ENCODE measurements around the gene XPR1.

The XPR1 gene

GRCh38 chr1:180593382-180593781, 38.4 kb upstream of the XPR1 start:
- Histone ChIP-seq H3K79me1 (ENCODE audit: low read length) (no peaks in the 10 kb centered on the region), H3K36me3 (ENCODE audit: control insufficient read depth, insufficient read depth, low read length) (no peaks in the 10 kb centered on the region), H4K8ac (ENCODE audit: low read depth, low read length) (no peak overlapping the region), H2BK5ac (ENCODE audit: low read length) (no peak overlapping the region), H2AK5ac (ENCODE audit: low read length) (no peak overlapping the region), H3K4me3 (ENCODE audit: low read length) (no peak overlapping the region), H3K18ac (ENCODE audit: low read length) (no peak overlapping the region), H3K27me3 (ENCODE audit: insufficient read depth, low read length, poor library complexity) (no peaks in the 10 kb centered on the region), H3K4ac (ENCODE audit: low read depth, low read length) (no peak overlapping the region), H3K23ac (ENCODE audit: low read length) (no peak overlapping the region), H3K4me2 (ENCODE audit: low read length) (no peak overlapping the region), H3K9ac (ENCODE audit: low read length) (no peak overlapping the region), H3K4me1 (ENCODE audit: control insufficient read depth, low read depth, low read length) (no peaks in the 10 kb centered on the region), H3K27ac (ENCODE audit: low read depth, low read length) (no peak overlapping the region), H3K79me2 (ENCODE audit: control insufficient read depth, insufficient read depth, low read length) (no peaks in the 10 kb centered on the region), H4K5ac (ENCODE audit: low read length) (no peak overlapping the region), H2BK15ac (replicated peaks; ENCODE audit: low read depth) (no peak overlapping the region), H2BK120ac (ENCODE audit: low read depth, low read length) (no peak overlapping the region), H3K56ac (ENCODE audit: low read length) (no peak overlapping the region)
- DNase-seq, result no peak
- no CpG with 5 or more reads among the region's 3 CpGs for WGBS (ENCODE audit: extremely low coverage, insufficient coverage, low lambda C conversion rate)

GRCh38 chr1:180594723-180595122, 37.1 kb upstream of the XPR1 start:
- H4K5ac ChIP-seq (ENCODE audit: low read length), result no peak overlapping the region
- H3K79me1 ChIP-seq (ENCODE audit: low read length), result no peaks in the 10 kb centered on the region
- no peak overlapping the region for H3K9ac ChIP-seq (ENCODE audit: low read length)
- no peaks in the 10 kb centered on the region for H3K27me3 ChIP-seq (ENCODE audit: insufficient read depth, low read length, poor library complexity)
- no peak overlapping the region for H3K23ac ChIP-seq (ENCODE audit: low read length)
- H3K79me2 ChIP-seq (ENCODE audit: control insufficient read depth, insufficient read depth, low read length), result no peaks in the 10 kb centered on the region
- DNase-seq, result no peak
- H4K8ac ChIP-seq (ENCODE audit: low read depth, low read length), result no peak overlapping the region
- no peak overlapping the region for H3K56ac ChIP-seq (ENCODE audit: low read length)
- H3K4ac ChIP-seq (ENCODE audit: low read depth, low read length), result no peak overlapping the region
- H3K4me1 ChIP-seq (ENCODE audit: control insufficient read depth, low read depth, low read length), result no peaks in the 10 kb centered on the region
- no peak overlapping the region for H3K27ac ChIP-seq (ENCODE audit: low read depth, low read length)
- no peaks in the 10 kb centered on the region for H3K36me3 ChIP-seq (ENCODE audit: control insufficient read depth, insufficient read depth, low read length)
- no CpG with 5 or more reads among the region's 6 CpGs for WGBS (ENCODE audit: extremely low coverage, insufficient coverage, low lambda C conversion rate)
- H2BK120ac ChIP-seq (ENCODE audit: low read depth, low read length), result no peak overlapping the region
- H3K4me2 ChIP-seq (ENCODE audit: low read length), result no peak overlapping the region
- H2BK15ac ChIP-seq (replicated peaks; ENCODE audit: low read depth), result no peak overlapping the region
- H2AK5ac ChIP-seq (ENCODE audit: low read length), result no peak overlapping the region
- no peak overlapping the region for H3K4me3 ChIP-seq (ENCODE audit: low read length)
- H3K18ac ChIP-seq (ENCODE audit: low read length), result no peak overlapping the region
- H2BK5ac ChIP-seq (ENCODE audit: low read length), result no peak overlapping the region

- Histone ChIP-seq H3K9ac (ENCODE audit: low read length) (no peak overlapping the region), H3K4ac (ENCODE audit: low read depth, low read length) (no peak overlapping the region), H3K79me1 (ENCODE audit: low read length) (no peaks in the 10 kb centered on the region), H3K56ac (ENCODE audit: low read length) (no peak overlapping the region), H2BK5ac (ENCODE audit: low read length) (no peak overlapping the region), H2BK120ac (ENCODE audit: low read depth, low read length) (no peak overlapping the region), H3K4me2 (ENCODE audit: low read length) (no peak overlapping the region), H3K23ac (ENCODE audit: low read length) (no peak overlapping the region), H3K18ac (ENCODE audit: low read length) (no peak overlapping the region), H4K8ac (ENCODE audit: low read depth, low read length) (no peak overlapping the region), H3K79me2 (ENCODE audit: control insufficient read depth, insufficient read depth, low read length) (no peaks in the 10 kb centered on the region), H3K27me3 (ENCODE audit: insufficient read depth, low read length, poor library complexity) (no peaks in the 10 kb centered on the region), H3K4me1 (ENCODE audit: control insufficient read depth, low read depth, low read length) (no peaks in the 10 kb centered on the region), H3K4me3 (ENCODE audit: low read length) (no peak overlapping the region), H2AK5ac (ENCODE audit: low read length) (no peak overlapping the region), H4K5ac (ENCODE audit: low read length) (no peak overlapping the region), H2BK15ac (replicated peaks; ENCODE audit: low read depth) (no peak overlapping the region), H3K27ac (ENCODE audit: low read depth, low read length) (no peak overlapping the region), H3K36me3 (ENCODE audit: control insufficient read depth, insufficient read depth, low read length) (no peaks in the 10 kb centered on the region)
- DNase-seq, result no peak
- no CpG with 5 or more reads among the region's 2 CpGs for WGBS (ENCODE audit: extremely low coverage, insufficient coverage, low lambda C conversion rate)
Measured at GRCh38 chr1:180595966-180596365, 35.9 kb upstream of the XPR1 start.

- Histone ChIP-seq H3K4me1 (ENCODE audit: control insufficient read depth, low read depth, low read length) (no peaks in the 10 kb centered on the region), H2BK5ac (ENCODE audit: low read length) (no peak overlapping the region), H3K79me1 (ENCODE audit: low read length) (no peaks in the 10 kb centered on the region), H2BK15ac (replicated peaks; ENCODE audit: low read depth) (no peak overlapping the region), H2AK5ac (ENCODE audit: low read length) (no peak overlapping the region), H3K27ac (ENCODE audit: low read depth, low read length) (no peak overlapping the region), H3K4me3 (ENCODE audit: low read length) (no peak overlapping the region), H3K9ac (ENCODE audit: low read length) (no peak overlapping the region), H4K5ac (ENCODE audit: low read length) (no peak overlapping the region), H3K56ac (ENCODE audit: low read length) (no peak overlapping the region), H3K79me2 (ENCODE audit: control insufficient read depth, insufficient read depth, low read length) (no peaks in the 10 kb centered on the region), H3K23ac (ENCODE audit: low read length) (no peak overlapping the region), H3K18ac (ENCODE audit: low read length) (no peak overlapping the region), H3K4ac (ENCODE audit: low read depth, low read length) (no peak overlapping the region), H3K27me3 (ENCODE audit: insufficient read depth, low read length, poor library complexity) (no peaks in the 10 kb centered on the region), H3K4me2 (ENCODE audit: low read length) (no peak overlapping the region), H4K8ac (ENCODE audit: low read depth, low read length) (no peak overlapping the region), H3K36me3 (ENCODE audit: control insufficient read depth, insufficient read depth, low read length) (no peaks in the 10 kb centered on the region), H2BK120ac (ENCODE audit: low read depth, low read length) (no peak overlapping the region)
- DNase-seq, result no peak
Measured at GRCh38 chr1:180597520-180597919, 34.3 kb upstream of the XPR1 start.

GRCh38 chr1:180598333-180598974, 33.4 kb upstream of the XPR1 start:
- Histone ChIP-seq H2AK5ac (ENCODE audit: low read length) (no peak overlapping the region), H3K79me1 (ENCODE audit: low read length) (no peaks in the 10 kb centered on the region), H4K8ac (ENCODE audit: low read depth, low read length) (no peak overlapping the region), H3K27ac (ENCODE audit: low read depth, low read length) (no peak overlapping the region), H2BK5ac (ENCODE audit: low read length) (no peak overlapping the region), H3K27me3 (ENCODE audit: insufficient read depth, low read length, poor library complexity) (no peaks in the 10 kb centered on the region), H3K23ac (ENCODE audit: low read length) (no peak overlapping the region), H3K36me3 (ENCODE audit: control insufficient read depth, insufficient read depth, low read length) (no peaks in the 10 kb centered on the region), H2BK120ac (ENCODE audit: low read depth, low read length) (no peak overlapping the region), H3K9ac (ENCODE audit: low read length) (no peak overlapping the region), H3K4me3 (ENCODE audit: low read length) (no peak overlapping the region), H3K4ac (ENCODE audit: low read depth, low read length) (no peak overlapping the region), H2BK15ac (replicated peaks; ENCODE audit: low read depth) (no peak overlapping the region), H3K56ac (ENCODE audit: low read length) (no peak overlapping the region), H3K4me1 (ENCODE audit: control insufficient read depth, low read depth, low read length) (no peaks in the 10 kb centered on the region), H3K18ac (ENCODE audit: low read length) (no peak overlapping the region), H4K5ac (ENCODE audit: low read length) (no peak overlapping the region), H3K4me2 (ENCODE audit: low read length) (no peak overlapping the region), H3K79me2 (ENCODE audit: control insufficient read depth, insufficient read depth, low read length) (no peaks in the 10 kb centered on the region)
- peak; percentile 28 for DNase-seq
- WGBS (ENCODE audit: extremely low coverage, insufficient coverage, low lambda C conversion rate), result no CpG with 5 or more reads among the region's 6 CpGs

GRCh38 chr1:180600343-180600742, 31.5 kb upstream of the XPR1 start:
- Histone ChIP-seq H4K8ac (ENCODE audit: low read depth, low read length) (no peak overlapping the region), H3K27ac (ENCODE audit: low read depth, low read length) (no peak overlapping the region), H3K23ac (ENCODE audit: low read length) (no peak overlapping the region), H3K18ac (ENCODE audit: low read length) (no peak overlapping the region), H3K56ac (ENCODE audit: low read length) (no peak overlapping the region), H3K4me1 (ENCODE audit: control insufficient read depth, low read depth, low read length) (no peaks in the 10 kb centered on the region), H3K27me3 (ENCODE audit: insufficient read depth, low read length, poor library complexity) (no peaks in the 10 kb centered on the region), H2AK5ac (ENCODE audit: low read length) (no peak overlapping the region), H3K4me2 (ENCODE audit: low read length) (no peak overlapping the region), H3K36me3 (ENCODE audit: control insufficient read depth, insufficient read depth, low read length) (no peaks in the 10 kb centered on the region), H3K9ac (ENCODE audit: low read length) (no peak overlapping the region), H4K5ac (ENCODE audit: low read length) (no peak overlapping the region), H2BK5ac (ENCODE audit: low read length) (no peak overlapping the region), H2BK120ac (ENCODE audit: low read depth, low read length) (no peak overlapping the region), H3K79me2 (ENCODE audit: control insufficient read depth, insufficient read depth, low read length) (no peaks in the 10 kb centered on the region), H3K4ac (ENCODE audit: low read depth, low read length) (no peak overlapping the region), H3K4me3 (ENCODE audit: low read length) (no peak overlapping the region), H3K79me1 (ENCODE audit: low read length) (no peaks in the 10 kb centered on the region), H2BK15ac (replicated peaks; ENCODE audit: low read depth) (no peak overlapping the region)
- no CpG with 5 or more reads among the region's 1 CpG for WGBS (ENCODE audit: extremely low coverage, insufficient coverage, low lambda C conversion rate)
- no peak for DNase-seq

Measured in mesendoderm (in vitro differentiated cells).